Inflammatory macrophage treated with lipopolysaccharide for 1 hour (primary cell): ENCODE data around the gene SLC2A2.
"Not testable (repeated sequence)": the region's sequence is repeated elsewhere in the genome, so short reads cannot be mapped to it uniquely, and the experiment has no call there.

ENCODE experiments used
- DNase-seq, 2 donors: peaks; one replicate each; pipeline ENCODE4 v3.0.0-alpha.2; 2020 to 2022

Gene SLC2A2

DNA sequence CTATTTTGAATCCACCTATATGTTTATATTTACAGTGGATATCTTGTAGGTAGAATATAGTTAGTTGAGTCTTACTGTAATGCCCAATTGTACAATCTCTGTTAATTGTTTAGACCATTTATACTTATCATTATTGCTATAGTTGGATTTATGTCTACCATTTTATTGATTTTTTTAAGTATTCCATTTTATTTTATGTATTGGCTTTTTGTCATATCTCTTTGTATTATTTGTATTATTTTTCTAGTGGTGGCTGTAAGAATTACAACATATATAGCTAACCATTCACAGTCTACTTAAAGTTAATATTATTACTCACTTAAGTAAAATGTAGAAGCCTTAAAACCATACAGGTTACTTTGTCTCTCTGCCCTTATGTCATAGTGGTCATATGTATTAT is 46.1 kb downstream of the SLC2A2 start:
- no peak for DNase-seq

DNA sequence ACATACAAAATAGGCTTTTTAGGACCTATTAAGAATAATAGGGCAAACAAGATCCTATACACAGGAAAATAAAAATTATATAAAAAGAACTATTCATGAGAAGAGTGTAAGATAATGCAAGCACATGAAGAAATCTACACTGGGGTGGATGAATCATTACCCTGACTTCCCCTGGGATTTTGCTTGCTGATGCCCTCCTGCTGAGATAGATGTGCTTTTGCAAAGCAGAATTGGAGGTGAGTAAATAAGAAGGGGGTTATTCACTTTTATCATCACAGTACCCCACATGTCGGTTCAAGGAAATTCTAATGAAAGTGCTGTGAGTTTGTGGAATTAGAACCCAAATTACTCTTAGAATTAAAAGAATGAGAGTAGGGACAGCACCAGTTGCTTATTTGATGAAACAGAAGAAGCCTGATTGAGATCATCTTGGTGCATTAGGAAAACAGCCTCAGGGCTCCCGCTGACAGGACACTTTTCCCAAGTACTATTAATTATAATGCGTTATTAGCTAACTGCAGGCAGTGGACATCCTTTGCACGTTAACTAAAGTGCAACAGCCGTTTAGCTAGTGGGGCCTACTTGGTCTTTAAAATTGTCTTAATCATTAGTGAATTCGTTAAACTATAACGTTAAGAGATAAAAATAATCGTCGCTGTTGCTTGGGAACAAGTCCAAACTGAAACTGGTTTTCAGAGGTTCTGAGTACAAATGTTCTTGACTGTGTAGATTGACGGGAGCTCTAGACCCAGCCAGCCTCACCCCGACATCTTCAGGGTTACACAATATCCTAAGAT is 48.4 kb downstream of the SLC2A2 start:
- DNase-seq, result no peak

DNA sequence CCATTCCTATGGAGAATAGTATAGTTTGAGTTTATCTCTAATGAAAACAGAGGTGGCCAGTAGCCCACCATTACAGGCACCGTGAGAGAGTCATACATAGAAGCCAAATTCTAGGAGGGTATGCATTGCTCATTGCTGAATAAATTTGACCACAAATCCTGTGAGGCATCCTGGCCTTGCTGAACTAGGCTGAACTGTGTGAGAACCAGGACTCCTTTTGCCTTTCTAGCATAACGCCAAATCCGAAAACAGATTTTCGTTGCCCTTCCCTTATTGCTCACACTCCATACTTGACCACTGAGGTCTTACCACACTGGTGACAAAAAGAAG is 50.4 kb downstream of the SLC2A2 start:
- DNase-seq, result no peak

DNA sequence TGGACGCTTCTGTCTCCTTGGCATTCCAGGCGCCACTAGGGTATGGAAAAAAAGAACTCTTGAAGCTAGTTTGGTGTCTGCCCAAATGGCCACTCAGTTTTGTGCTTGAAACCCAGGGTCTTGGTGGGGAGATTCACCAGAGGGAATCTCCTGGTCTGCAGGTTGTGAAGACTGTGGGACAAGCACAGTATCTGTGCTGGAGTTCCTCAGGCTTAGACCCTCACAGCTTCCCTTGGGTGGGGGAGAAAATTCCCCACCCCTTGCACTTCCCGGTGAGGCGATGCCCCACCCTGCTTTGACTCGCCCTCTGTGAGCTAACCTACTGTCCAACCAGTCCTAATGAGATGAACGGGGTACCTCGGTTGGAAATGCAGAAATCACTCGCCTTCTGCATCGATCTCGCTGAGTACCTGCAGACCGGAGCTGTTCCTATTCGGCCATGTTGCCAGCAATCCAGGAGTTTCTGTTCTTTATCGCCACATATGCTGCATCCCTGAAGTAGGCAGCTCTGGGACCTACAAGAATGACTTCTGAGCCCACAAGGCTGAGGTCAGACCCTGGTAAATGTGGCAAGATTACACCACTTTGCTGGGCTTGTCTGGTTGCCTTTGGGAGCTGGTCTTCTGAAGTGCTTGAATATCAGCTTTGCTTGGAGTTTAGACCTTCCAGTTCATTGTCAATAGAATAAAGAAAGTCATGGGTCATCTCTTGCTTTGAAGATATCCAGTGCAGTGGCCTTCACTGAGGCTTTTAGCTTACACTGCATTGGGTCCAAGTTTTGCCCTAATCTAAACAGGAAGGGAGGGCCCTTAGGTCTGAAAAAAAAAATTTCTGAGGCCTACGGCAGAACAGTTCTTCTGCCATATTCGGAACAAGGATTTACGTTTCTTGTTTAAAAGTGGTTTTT is 51.0 kb downstream of the SLC2A2 start:
- DNase-seq, result no peak

DNA sequence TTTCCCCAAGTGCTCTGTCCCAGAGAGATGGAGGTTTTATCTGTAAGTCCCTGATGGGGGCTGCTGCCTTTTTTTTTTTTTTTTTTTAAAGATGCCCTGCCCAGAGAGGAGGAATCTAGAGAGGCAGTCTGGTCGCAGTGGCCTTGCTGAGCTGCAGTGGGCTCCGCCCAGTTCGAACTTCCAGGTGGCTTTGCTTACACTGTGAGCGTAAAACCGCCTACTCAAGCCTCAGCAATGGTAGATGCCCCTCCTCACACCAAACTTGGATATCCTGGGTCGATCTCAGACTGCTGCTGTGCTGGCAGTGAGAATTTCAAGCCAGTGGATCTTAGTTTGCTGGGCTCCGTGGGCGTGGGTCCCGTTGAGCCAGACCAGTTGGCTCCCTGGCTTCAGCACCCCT is 51.6 kb downstream of the SLC2A2 start:
- DNase-seq, result no peak

DNA sequence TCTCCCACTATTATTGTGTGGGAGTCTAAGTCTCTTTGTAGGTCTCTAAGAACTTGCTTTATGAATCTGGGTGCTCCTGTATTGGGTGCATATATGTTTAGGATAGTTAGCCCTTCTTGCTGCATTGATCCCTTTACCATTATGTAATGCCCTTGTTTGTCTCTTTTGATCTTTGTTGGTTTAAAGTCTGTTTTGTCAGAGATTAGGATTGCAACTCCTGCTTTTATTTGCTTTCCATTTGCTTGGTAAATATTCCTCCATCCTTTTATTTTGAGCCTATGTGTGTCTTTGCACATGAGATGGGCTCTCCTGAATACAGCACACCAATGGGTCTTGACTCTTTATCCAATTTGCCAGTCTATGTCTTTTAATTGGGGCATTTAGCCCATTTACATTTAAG is 53.6 kb downstream of the SLC2A2 start:
- DNase-seq, result not testable (repeated sequence)

DNA sequence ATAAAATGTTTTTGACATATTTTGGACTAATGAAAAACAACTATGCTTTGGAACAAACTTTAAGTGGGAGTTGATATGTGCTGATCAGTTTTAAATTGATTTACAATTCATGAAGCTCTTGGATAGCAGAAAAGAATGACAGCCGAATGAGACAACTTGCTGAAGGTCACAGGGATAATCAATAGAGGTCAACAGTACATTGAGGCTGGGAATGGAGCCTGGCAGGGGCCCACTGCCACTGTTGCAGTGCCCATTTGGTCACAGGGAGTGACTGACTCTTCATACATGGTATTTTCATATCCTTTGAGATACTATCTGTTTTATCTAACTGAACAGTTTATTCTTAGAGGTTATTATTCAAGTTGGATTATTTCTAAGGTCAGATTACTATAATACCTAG is 59.4 kb downstream of the SLC2A2 start:
- no peak for DNase-seq

DNA sequence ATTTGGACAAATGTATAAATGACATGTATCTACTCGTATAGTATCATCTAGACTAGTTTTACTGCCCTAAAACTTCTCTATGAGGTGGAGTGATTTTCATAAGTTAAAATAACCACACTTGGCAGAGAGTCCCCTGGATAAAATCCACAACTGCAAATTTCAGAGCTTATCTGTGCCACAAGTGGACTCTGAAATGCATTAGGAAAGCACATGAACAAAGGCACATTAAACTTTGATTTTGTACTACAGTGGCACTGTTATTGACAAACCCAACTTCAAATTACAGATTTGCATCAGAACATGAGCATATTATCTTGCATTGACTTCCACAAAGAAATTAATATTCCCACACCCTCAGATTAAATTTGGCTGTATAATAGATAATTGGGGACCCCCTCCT is 60.0 kb downstream of the SLC2A2 start:
- DNase-seq, result no peak

DNA sequence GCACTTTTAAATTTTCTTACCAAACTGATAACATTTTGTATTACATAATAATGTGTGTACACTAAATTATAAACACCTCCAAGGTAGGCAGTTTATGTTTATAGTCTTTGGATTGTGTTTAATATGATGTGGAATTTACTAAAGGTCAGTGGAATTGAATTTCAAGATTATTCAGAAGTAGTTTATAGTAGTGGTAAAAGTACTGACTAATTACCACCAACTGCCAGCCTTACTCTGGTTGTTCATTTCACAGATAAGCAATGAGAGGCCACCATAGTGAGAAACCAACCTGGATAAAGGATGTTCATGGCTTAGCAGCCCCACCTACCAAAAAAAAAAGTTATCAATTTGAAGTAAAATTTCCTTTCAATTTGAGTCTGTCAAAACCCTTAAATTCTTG is 64.1 kb downstream of the SLC2A2 start:
- DNase-seq, result no peak

DNA sequence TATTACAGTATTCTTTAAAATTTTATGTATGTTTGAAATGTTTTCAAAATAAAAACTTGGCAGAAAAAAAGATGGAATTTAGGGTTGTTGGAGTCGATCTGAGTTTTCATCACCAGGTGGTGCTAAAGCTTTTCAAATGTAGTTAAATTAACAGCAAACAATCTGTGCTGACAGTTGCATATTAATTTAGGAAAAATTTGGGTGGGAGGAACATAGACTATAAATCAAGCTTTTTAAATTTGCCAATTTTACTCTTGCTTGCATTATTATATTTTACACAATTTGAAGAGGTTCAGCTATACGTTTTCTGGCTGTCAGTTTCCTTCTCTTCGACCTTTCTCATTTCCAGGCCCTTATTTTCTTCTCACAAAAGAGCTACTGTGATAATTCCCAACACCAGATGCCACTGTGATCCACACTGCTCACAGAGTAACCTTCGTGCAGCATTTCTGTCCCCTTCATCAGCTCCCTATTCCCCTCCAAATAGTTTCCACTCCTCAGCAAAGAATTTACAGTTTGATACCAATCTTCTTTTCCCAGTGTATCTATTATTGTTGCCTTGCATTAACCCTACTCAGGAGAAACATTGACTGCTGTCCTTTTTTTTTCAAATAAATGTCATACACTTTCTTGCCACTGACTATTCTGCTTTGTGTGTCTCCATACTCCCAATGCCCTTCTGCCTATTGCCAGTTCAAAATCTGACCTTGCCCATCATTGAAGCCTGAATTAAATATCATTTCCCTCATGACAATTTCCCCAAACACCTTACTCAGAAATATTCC is 64.7 kb downstream of the SLC2A2 start:
- peak; percentile 13 to 70 for DNase-seq

DNA sequence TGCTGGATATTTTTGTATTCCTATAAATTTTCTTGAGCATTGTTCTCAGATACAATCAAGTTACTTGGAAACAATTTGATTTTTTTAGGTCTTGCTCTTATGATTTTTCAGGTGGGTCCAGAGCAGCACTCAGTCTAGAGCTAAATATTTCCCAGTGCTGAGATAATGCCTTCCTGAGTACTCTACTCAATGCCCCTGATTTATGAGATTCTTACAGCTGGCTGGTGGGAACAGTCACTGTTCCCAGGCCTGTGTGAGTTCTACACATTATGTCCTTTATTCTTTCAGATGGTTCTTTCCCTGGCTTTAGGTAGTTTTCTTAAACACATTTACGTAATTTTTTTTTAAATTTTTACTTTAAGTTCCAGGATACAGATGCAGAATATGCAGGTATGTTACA is 67.1 kb downstream of the SLC2A2 start:
- no peak for DNase-seq

DNA sequence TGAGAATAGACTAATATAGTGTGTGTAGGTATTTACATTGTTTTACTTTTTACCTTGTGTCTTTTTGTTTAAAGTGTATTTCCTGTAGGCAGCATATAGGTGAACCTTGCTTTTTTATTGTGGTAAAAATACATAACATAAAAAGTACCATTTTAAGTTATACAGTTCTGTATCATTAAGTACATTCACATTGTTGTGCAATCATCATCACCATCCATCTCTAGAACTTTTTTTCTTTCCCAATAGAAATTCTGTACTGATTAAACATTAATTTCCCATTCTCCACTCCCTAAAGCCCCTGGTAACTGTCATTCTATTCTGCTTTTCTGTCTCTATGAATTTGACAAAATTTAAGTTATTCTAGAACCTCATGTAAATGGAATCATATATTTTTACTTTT is 69.9 kb downstream of the SLC2A2 start:
- no peak for DNase-seq

DNA sequence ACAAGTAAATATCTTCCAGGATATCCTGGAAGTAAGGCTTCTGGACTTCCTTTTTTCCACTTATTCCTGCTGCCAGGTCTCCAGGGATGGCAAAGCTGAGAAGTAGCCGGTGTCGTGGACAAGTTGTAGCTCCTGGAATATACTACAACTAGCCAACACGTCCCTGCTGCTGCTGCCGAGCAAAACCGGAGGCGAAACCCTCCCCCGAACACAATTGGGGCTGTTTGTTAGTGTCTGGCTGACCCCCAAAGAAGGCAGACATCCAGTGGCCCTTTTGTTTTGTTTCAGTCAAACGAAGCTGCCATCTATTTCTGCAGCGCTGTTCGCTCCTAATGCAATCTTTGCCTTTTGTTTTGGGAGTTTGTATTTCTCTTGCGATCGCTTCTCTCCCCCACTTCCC is 72.8 kb downstream of the SLC2A2 start:
- no peak for DNase-seq

DNA sequence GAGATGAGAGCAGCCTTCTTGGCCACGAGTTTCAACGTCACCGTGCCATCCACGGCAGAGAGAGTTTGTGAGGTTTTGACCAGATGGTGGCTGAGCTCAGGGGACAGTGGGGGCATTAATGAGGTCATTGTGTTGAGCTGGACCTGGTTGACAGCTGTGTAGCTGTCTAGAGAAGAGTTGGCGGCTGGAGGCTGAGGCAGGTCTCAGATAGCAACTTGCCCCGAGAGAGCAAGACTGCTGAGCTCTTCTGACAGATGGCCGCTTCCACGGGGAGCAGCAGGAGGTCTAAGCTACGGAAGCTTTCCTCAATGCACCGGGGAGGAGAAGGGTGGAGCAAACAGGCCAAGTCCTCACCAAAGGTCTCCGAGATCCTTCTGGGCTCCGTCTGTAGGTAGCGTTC is 73.3 kb downstream of the SLC2A2 start:
- no peak for DNase-seq

DNA sequence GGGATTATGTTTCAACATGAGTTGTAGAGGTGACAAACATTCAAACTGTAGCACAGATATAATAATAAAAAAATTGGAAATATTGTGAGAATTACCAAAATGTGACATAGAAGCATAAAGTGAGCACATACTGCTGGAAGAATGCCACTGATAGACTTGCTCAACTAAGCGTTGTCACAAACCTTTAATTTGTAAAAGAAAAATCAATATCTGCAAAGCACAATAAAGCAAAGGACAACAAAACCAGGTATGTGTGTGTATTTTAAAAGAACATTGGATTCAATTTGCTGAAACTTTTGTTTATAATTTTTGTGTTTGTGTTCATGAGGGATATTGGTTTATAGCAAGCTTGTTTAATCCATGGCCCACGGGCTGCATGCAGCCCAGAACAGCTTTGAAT is 77.3 kb downstream of the SLC2A2 start:
- no peak for DNase-seq

DNA sequence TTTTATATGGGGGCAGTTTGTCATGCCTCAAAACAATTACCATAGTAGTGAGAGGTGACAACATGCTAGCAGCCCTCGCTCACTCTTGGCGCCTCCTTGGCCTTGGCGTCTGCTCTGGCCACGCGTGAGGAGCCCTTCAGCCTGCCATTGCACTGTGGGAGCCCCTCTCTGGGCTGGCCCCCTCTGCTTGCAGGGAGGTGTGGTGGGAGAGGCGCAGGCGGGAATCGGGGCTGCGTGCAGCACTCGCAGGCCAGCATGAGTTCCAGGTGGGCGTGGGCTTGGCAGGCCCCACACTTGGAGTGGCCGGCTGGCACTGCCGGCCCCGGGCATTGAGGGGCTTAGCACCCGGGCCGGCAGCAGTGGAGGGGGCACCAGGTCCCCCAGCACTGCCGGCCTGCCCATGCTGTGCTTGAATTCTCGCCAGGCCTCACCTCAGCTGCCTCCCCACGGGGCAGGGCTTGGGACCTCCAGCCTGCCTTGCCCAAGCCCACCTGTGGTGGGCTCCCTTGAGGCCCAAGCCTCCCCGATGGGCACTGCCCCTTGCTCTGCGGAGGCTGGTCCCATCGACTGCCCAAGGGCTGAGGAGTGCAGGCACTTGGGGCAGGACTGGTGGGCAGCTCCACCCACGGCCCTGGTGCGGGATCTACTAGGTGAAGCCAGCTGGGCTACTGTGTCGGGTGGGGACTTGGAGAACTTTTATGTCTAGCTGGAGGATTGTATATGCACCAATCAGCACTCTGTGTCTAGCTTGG is 79.3 kb downstream of the SLC2A2 start:
- DNase-seq, result no peak
